SU-DHL-6 (cell line): ENCODE results near the gene GFRAL.

Experiments used
- CTCF ChIP-seq: fragments of 200-600 bp; sonication (generic); IDR thresholded peaks from one replicate; pipeline ENCODE4 v1.5.1; 2017; ENCODE audit warnings: antibody characterized with exemption, mild to moderate bottlenecking, low read length, moderate library complexity; ENCODE audit not compliant: insufficient read depth, poor library complexity, severe bottlenecking
- EZH2phosphoT487 ChIP-seq: fragments of 200-600 bp; sonication (generic), shearing (Covaris generic); conservative IDR thresholded peaks from 2 replicates; pipeline ENCODE4 v1.6.1; 2018; ENCODE audit warnings: mild to moderate bottlenecking, antibody characterized with exemption, low read length, moderate library complexity, mixed read lengths

- no peak for TF ChIP-seq CTCF
- TF ChIP-seq EZH2phosphoT487 = no peak
These were observed 70.7 kb downstream of the GFRAL start for GRCh38 chr6:55397986-55398385.
